IPS-15b (cell line): ENCODE measurements around the gene PBLD.

Source experiments
- H3K27me3 ChIP-seq: one replicate; pipeline ENCODE4 v1.6.1; 2013; ENCODE audit warnings: low read length; ENCODE audit not compliant: control insufficient read depth, insufficient read depth
- H3K36me3 ChIP-seq: one replicate; pipeline ENCODE4 v1.6.1; 2013; ENCODE audit warnings: low read length; ENCODE audit not compliant: control insufficient read depth, insufficient read depth
- H3K4me1 ChIP-seq: one replicate; pipeline ENCODE4 v1.6.1; 2013; ENCODE audit warnings: mild to moderate bottlenecking, low read length; ENCODE audit not compliant: control insufficient read depth, insufficient read depth
- H3K4me3 ChIP-seq: one replicate; pipeline ENCODE4 v1.5.1; 2013; ENCODE audit warnings: low read depth, low read length
- H3K9ac ChIP-seq: one replicate; pipeline ENCODE4 v1.6.1; 2013; ENCODE audit warnings: low read depth, mild to moderate bottlenecking, low read length
- H3K9me3 ChIP-seq: one replicate; pipeline ENCODE4 v1.6.1; 2013; ENCODE audit warnings: mild to moderate bottlenecking, low read length; ENCODE audit not compliant: control insufficient read depth, insufficient read depth

Gene PBLD

GRCh38 chr10:68332259-68333057, at the start of gene PBLD:
TSS of gene PBLD (minus strand) at chr10:68332928. CDS start at chr10:68306844, 26,084 bp downstream.
- peak within 1 kb of the TSS; percentile 98 for H3K4me3 ChIP-seq
- H3K9ac ChIP-seq: peak within 1 kb of the TSS; percentile 100
- H3K27me3 ChIP-seq: no peaks in the 10 kb centered on the region
- H3K4me1 ChIP-seq: peaks cover 11% of the 10 kb centered on the region
- no peaks in the 10 kb centered on the region for H3K36me3 ChIP-seq
- H3K9me3 ChIP-seq: no peaks in the 10 kb centered on the region

GRCh38 chr10:68371604-68372003, 38.9 kb upstream of the PBLD start:
- Histone ChIP-seq H3K9ac (no peak overlapping the region), H3K9me3 (no peaks in the 10 kb centered on the region), H3K4me1 (no peaks in the 10 kb centered on the region), H3K36me3 (no peaks in the 10 kb centered on the region), H3K27me3 (no peaks in the 10 kb centered on the region), H3K4me3 (no peak overlapping the region)

GRCh38 chr10:68367121-68367520, 34.4 kb upstream of the PBLD start:
- Histone ChIP-seq H3K36me3 (no peaks in the 10 kb centered on the region), H3K4me1 (no peaks in the 10 kb centered on the region), H3K4me3 (no peak overlapping the region), H3K9me3 (no peaks in the 10 kb centered on the region), H3K9ac (no peak overlapping the region), H3K27me3 (no peaks in the 10 kb centered on the region)

- H3K27me3 ChIP-seq: no peaks in the 10 kb centered on the region
- H3K36me3 ChIP-seq: no peaks in the 10 kb centered on the region
- no peak overlapping the region for H3K9ac ChIP-seq
- H3K4me1 ChIP-seq: no peaks in the 10 kb centered on the region
- no peaks in the 10 kb centered on the region for H3K9me3 ChIP-seq
- no peak overlapping the region for H3K4me3 ChIP-seq
Observed at GRCh38 chr10:68366600-68366999, 33.9 kb upstream of the PBLD start.

- Histone ChIP-seq H3K27me3 (no peaks in the 10 kb centered on the region), H3K36me3 (no peaks in the 10 kb centered on the region), H3K4me3 (no peak overlapping the region)
Observed at GRCh38 chr10:68365611-68366010, 32.9 kb upstream of the PBLD start.

GRCh38 chr10:68364101-68364886, 31.6 kb upstream of the PBLD start:
- H3K36me3 ChIP-seq: no peaks in the 10 kb centered on the region
- no peaks in the 10 kb centered on the region for H3K4me1 ChIP-seq

More at GRCh38 chr10:68365611-68366010, 32.9 kb upstream of the PBLD start:
- Histone ChIP-seq H3K9ac (no peak overlapping the region), H3K9me3 (no peaks in the 10 kb centered on the region), H3K4me1 (no peaks in the 10 kb centered on the region)

GRCh38 chr10:68362590-68362989, 29.9 kb upstream of the PBLD start:
- Histone ChIP-seq H3K36me3 (no peaks in the 10 kb centered on the region), H3K4me3 (no peak overlapping the region), H3K4me1 (no peaks in the 10 kb centered on the region), H3K9me3 (no peaks in the 10 kb centered on the region), H3K27me3 (no peaks in the 10 kb centered on the region), H3K9ac (no peak overlapping the region)

More at GRCh38 chr10:68364101-68364886, 31.6 kb upstream of the PBLD start:
- H3K4me3 ChIP-seq: no peak overlapping the region
- no peak overlapping the region for H3K9ac ChIP-seq
- H3K9me3 ChIP-seq: no peaks in the 10 kb centered on the region
- no peaks in the 10 kb centered on the region for H3K27me3 ChIP-seq

GRCh38 chr10:68359189-68359588, 26.5 kb upstream of the PBLD start:
- H3K9me3 ChIP-seq: no peaks in the 10 kb centered on the region

GRCh38 chr10:68353537-68353936, 20.8 kb upstream of the PBLD start:
- H3K9ac ChIP-seq: no peak overlapping the region
- no peaks in the 10 kb centered on the region for H3K9me3 ChIP-seq
- H3K36me3 ChIP-seq: peaks cover 4% of the 10 kb centered on the region
- no peak overlapping the region for H3K4me3 ChIP-seq
- no peaks in the 10 kb centered on the region for H3K4me1 ChIP-seq
- H3K27me3 ChIP-seq: no peaks in the 10 kb centered on the region

More at GRCh38 chr10:68359189-68359588, 26.5 kb upstream of the PBLD start:
- Histone ChIP-seq H3K4me3 (no peak overlapping the region), H3K9ac (no peak overlapping the region), H3K36me3 (peaks cover 2% of the 10 kb centered on the region), H3K4me1 (no peaks in the 10 kb centered on the region), H3K27me3 (no peaks in the 10 kb centered on the region)

- Histone ChIP-seq H3K27me3 (no peaks in the 10 kb centered on the region), H3K36me3 (peaks cover 2% of the 10 kb centered on the region), H3K4me3 (no peak overlapping the region), H3K4me1 (no peaks in the 10 kb centered on the region), H3K9me3 (no peaks in the 10 kb centered on the region), H3K9ac (no peak overlapping the region)
Observed at GRCh38 chr10:68348265-68348741, 15.6 kb upstream of the PBLD start.

GRCh38 chr10:68346774-68347173, 14.0 kb upstream of the PBLD start:
- peaks cover 4% of the 10 kb centered on the region for H3K36me3 ChIP-seq

More at GRCh38 chr10:68346774-68347173, 14.0 kb upstream of the PBLD start:
- no peak overlapping the region for H3K9ac ChIP-seq
- no peaks in the 10 kb centered on the region for H3K4me1 ChIP-seq
- no peaks in the 10 kb centered on the region for H3K27me3 ChIP-seq
- no peaks in the 10 kb centered on the region for H3K9me3 ChIP-seq
- no peak overlapping the region for H3K4me3 ChIP-seq
